Dermis microvascular lymphatic vessel endothelial cell (primary cell): ENCODE measurements around the gene IL34. TPM values are rescaled to one million over a fixed set of nuclear protein-coding genes. Genes with fewer than 3 reads are reported as not detected.

Experiments
- DNase-seq, 2 donors: peaks; one replicate each; pipeline versions ENCODE4 v3.0.0 to v3.0.0-alpha.2; 2010; ENCODE audit warnings: low read depth in 2 of 2
- total RNA-seq: library from RNA; depleted of rRNA; stranded (reverse); fragments of >200 nt; gene quantifications from 2 replicates; pipeline ENCODE4 v1.2.1, GENCODE V29; 2014

Gene IL34
- total RNA-seq, 1 donor from 2014 or later = 4.9 TPM

- DNase-seq = no peak
Observed at GRCh38 chr16:70701036-70701435, 54.7 kb downstream of the IL34 start.

DNA sequence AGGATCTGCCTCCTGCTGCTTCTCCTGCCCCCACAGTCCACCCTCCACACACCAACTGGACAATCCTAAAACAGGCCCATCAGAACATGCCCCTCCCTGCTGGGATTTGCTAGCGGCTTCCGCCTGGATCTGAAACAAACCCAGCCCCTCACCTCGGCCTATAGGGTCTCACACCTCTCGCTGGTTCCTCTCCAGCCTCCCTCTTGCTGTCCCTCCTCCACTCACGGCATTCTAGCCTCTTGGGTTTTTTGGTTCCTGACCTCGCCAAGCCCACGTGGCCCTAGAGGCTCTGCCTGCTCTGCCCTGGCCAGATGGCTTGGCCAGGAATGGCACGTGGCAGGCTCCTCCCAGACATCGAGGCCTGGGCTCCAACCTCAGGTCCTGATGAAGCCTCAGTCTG is 55.2 kb downstream of the IL34 start:
- no peak for DNase-seq

- no peak for DNase-seq
Observed at GRCh38 chr16:70701998-70702397, 55.6 kb downstream of the IL34 start.

DNA sequence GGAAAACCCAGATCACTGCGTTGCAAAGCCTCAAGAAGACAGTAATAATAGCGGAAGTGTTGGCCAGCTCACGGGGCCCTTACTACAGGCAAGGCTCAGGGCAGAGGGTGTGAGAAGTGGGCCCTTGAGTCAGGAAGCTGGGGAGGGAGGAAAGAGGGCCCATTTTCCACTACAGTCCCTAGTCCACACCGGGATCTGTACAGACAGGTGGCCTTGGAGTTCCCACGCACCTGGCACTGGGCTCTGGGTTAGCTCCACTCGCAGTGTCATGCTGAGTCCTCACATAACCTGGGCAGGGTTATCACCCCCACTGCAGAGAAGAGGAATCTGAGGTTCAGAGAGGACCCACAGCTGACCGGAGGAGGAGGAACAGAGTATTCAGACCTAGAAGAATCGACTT is 56.3 kb downstream of the IL34 start:
- DNase-seq = no peak

- DNase-seq = peak in 1 of 2 donors; percentile 17
Observed at GRCh38 chr16:70703041-70703834, 56.9 kb downstream of the IL34 start.

DNA sequence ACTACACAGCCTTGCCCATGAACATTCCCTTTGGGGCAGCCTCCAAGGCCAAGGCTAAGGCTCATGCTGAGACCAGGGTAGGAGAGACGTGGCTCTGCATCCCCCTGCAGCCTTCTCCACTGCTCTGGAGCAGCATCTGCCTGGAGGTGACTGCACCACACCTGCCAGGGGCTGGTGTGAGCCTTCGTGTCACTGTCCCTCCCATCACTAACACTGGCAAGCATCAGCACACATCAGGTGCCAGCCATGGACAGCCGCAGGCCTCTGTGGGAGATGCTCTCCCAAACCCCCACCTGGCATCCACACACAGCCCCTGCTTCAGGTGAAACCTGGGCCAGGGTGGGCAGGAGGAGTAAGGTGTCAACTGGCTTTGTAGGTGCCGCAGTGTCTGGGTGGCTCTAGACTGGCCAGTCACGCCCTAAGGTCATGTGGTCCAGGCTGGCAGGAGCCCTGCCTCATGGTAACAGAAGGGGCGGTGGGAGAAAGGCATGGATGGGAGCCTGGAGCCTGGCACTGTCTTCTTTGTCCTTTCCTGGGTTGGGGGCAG is 57.5 kb downstream of the IL34 start:
- DNase-seq = no peak

- no peak for DNase-seq
Observed at GRCh38 chr16:70704586-70704985, 58.2 kb downstream of the IL34 start.

DNA sequence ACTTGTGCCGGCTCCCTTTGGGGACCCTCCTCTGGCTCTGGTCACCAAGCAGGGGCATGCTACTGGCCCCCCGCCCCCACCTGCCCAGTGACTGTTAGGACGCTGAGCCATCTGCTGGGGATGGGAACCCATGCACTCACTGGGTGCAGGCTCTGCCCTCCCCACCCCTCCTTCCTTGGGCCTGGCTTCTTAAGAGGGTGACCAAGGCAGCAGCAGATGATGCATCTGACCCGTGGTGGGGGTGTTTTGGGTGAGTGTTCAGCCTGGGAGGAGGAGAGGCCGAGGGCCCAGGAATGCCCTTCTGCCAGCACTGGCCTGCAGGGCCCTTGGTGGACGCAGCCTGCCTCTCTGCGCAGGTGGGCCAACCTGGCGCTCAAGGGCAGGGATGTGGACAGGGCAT is 58.7 kb downstream of the IL34 start:
- no peak for DNase-seq

- DNase-seq = peak in 1 of 2 donors; percentile 50
Observed at GRCh38 chr16:70706948-70707465, 60.6 kb downstream of the IL34 start.

DNA sequence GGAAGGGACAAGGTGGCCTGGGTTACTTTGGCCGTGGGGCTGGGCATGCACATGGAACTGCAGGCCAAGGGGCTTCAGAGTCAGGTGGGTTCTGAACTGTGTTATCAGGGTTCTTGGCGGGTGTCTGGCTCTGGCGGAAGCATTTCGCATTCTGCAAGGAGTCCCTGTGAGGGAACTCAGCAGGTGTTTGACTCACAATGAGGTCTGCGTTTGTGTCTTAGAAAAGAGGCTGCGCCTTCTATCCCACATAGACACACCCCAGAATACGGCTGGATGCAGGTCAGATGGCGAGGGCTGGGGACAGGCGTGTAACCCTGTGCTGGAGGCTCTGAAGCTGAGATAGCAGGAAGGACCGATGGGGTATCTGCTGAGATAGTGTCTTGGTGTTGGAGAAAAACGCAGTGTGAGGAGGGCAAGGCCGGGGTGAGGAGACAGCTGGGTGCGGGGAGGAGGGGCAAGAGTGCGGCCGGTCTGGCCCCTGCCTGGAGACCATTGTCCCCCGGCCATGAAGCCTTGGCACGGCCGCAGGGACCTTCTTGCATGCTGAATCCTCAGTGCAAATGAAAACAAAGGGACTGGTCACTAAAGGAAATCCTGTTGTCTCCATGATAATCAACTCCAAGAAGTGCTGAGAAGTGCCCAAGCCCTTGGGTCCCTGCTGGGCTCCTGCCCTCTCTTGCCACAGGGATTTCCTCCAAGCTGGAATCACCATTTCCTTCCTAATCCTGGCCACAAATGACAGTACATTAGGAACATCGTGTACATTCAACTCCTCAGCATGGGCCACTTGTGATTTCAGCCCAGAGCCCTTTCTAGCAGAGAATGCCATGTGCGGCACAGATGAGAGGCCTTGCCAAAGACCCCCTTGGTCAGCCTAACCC is 62.2 kb downstream of the IL34 start:
- DNase-seq = no peak

- DNase-seq = no peak
Observed at GRCh38 chr16:70709457-70709856, 63.1 kb downstream of the IL34 start.

DNA sequence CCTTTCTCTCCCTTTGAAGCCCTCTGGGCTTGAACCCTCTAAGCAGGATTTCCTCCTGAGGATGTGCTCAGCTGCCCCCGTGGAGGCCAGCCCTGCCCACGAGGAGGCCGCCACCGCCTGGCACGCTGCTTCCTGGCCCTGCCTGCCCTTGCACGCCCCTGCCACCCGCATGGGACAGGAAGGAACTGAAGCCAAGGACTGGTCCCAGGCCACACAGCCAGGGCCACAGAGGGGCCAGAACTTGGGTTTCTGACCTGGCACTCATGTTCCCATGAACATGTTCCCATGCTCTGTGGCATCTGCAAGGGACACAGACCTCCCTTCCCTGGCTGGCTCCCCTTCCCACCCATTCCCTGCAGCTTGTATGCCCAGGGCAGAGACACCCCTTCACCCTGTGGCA is 63.6 kb downstream of the IL34 start:
- DNase-seq = no peak

Other genes starting within 250 kb of the IL34 start
- 35.9 and 42.1 TPM in 2 replicates for gene ST3GAL2, start 207.5 kb upstream of the IL34 start, total RNA-seq
- gene FCSK, start 192.0 kb upstream of the IL34 start, total RNA-seq = 7.4 and 11.9 TPM in 2 replicates
- 63.2 and 75.5 TPM in 2 replicates for gene COG4, start 123.0 kb upstream of the IL34 start, total RNA-seq
- gene SF3B3, start 122.7 kb upstream of the IL34 start, total RNA-seq = 62.3 and 82.3 TPM in 2 replicates
- 9.9 and 18.7 TPM in 2 replicates for gene MTSS2, start 39.5 kb downstream of the IL34 start, total RNA-seq
- gene VAC14, start 154.6 kb downstream of the IL34 start, total RNA-seq = 13.6 and 25.0 TPM in 2 replicates